ENCODE measurements around the gene FBXO24.
"Not testable (repeated sequence)": the region's sequence is repeated elsewhere in the genome, so short reads cannot be mapped to it uniquely, and the experiment has no call there.

Gene FBXO24, protein sequence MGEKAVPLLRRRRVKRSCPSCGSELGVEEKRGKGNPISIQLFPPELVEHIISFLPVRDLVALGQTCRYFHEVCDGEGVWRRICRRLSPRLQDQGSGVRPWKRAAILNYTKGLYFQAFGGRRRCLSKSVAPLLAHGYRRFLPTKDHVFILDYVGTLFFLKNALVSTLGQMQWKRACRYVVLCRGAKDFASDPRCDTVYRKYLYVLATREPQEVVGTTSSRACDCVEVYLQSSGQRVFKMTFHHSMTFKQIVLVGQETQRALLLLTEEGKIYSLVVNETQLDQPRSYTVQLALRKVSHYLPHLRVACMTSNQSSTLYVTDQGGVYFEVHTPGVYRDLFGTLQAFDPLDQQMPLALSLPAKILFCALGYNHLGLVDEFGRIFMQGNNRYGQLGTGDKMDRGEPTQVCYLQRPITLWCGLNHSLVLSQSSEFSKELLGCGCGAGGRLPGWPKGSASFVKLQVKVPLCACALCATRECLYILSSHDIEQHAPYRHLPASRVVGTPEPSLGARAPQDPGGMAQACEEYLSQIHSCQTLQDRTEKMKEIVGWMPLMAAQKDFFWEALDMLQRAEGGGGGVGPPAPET

DNA sequence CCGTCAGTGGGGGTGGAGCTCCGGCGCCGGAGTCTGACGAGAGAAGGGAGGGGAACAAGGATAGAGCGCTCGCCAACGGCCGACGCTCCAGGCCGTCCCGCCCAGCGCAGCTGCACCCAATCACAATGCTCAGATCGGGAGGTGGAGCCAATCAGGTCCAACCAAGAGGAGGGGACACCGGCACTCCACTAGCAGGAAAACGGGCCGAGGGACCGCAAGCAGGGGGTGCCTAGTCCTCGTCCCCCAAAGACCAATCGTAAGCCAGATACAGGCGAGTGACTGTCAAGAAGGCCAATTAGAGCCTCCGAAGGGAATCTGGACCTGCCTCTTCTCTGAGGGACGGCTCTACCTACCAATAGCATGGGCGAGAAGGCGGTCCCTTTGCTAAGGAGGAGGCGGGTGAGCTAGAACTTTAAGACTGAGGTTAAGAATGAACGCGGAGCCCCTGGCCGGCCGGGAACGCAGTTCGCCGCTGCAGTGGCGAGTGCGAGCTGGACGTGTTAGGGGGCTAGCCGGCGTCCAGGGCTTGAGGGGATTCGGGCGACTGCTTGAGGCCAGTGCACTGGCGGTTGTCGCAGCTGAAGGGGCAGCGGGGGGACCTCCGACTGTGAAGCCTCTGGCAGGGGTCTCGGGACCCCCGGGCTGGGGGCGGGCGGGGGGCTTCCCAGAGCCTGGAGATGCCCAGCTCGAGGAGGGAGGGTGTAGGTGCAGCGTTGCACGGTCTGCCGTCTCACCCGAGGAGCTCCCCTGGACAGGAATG is at the start of gene FBXO24:
FBXO24 (plus strand) TSS at position 63 of the 760 bp plus-strand sequence; CDS start at position 361, 298 bp downstream.
- peak; percentile 100 for DNase-seq

DNA sequence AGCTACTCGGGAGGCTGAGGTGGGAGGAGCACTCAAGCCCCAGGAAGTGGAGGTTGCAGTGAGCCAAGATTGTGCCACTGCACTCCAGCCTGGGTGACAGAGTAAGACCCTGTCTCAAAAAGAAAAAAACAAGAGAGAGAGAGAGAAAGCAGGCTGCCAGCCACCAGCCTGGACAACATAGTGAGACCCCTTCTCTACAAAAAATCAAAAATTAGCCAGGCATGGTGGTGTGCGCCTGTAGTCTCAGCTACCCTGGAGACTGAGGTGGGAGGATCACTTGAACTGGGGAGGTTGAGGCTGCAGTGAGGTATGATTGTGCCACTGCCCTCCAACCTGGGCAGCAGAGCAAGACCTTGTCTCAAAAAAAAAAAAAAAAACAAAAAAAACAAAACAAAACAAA is 49.4 kb upstream of the FBXO24 start:
- DNase-seq, result not testable (repeated sequence)

DNA sequence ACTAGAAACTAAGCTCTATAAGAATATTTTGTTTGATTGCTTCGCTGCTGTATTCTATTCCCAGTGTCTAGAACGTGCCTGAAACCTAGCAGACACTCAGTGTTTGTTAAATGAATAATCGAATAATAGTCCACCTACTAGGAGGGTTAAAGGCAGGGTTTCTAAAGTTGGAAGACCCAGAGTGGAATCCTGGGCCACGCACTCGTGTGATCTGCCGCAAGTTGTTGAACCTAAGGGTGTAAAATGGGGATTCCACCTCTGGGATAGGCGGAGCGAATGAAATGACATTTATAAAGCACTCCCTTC is 47.8 kb upstream of the FBXO24 start:
- DNase-seq, result no peak

DNA sequence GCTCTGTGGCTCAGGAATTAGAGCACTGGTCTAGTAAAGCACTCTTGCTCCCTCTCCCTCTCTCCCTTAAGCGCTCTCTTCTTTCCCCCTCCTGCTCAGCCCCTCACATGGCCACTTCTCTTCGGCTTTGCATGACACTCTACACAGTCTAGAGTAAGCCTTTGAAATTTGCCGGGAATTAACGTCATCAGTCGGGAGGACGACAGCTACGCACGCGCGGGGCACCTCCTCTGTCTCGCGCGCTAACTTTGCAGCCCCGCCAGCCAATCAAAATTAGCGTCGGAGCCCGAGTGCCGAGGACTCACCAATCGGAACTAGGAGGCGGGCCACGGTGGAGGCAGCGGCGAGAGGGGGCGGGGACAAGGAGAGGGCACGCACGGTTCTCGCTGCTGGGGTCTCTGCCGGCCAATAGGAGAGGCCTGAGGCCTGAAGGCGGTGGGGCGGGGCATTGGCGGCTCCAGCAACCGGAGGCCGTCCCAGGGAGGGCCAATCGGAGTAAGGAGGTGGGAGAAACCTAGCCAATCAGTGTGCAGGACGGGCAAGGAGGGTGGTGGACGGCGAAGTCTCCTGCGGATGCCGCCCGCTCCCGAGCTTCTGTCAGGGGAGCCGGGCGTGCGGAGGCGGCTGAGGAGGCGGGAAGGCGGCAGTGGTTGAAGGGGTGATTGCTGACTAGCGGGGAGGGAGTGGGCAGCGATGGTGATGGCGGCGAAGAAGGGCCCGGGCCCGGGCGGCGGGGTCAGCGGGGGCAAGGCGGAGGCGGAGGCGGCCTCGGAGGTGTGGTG is 47.3 kb upstream of the FBXO24 start, which contains the start of gene AGFG2:
AGFG2 (plus strand) TSS at position 550 of the 782 bp plus-strand sequence; CDS start at position 694, 144 bp downstream.
- DNase-seq, result peak; percentile 99

DNA sequence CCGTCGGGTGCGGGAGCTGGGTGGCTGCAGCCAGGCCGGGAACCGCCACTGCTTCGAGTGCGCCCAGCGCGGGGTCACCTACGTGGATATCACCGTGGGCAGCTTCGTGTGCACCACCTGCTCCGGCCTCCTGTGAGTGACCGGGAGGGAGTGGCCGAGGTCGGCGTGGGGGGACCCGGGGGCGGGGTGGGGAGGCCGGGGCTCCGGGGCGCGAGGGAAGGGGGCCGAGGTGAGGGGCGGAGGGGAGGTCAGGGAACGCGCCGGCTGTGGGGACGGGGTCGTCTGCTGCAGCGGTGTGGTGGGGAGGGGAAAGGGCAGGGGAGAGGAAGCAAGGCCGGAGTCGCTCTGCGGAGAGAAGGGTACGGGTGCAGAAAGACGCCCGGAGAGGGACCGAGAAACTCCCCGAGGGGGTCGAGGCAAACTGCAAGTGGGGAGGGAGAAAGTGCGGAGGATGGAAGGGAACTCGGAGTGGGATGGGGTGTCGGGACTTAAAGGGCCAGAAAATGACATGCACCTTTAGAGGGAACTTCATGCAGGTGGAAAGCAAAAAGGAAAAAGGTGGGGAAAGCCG is 46.6 kb upstream of the FBXO24 start:
- no peak for DNase-seq

DNA sequence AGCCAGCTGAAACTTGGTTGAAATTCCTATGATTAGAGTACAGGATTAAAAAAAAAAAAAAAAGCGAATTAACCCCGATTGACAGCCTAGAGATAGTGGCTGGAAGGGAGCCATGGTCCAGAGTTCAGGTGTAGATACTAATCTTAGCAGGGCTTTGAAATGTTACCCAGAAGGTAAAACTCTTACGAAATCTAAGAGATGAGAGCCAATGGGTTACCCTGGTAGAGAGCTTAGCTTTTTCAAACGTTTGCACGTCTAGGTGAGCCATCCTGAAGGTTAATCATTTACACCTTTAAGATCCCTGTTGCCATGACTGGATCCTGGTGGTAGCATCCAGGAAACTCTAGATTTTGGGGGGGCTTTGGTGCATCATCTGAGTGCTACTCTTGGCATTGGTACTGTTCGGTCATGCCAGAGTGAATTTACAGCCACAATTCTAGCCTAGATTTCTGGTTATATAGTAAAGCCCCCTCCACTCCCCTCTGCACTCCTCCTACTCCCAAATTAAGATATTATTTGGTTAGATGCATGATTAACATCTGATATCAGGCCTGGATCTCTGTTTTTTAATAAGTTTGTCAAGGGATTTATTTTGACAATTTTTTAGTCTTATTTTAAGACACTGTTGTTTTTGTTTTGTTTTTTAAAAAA is 45.9 kb upstream of the FBXO24 start:
- no peak for DNase-seq

DNA sequence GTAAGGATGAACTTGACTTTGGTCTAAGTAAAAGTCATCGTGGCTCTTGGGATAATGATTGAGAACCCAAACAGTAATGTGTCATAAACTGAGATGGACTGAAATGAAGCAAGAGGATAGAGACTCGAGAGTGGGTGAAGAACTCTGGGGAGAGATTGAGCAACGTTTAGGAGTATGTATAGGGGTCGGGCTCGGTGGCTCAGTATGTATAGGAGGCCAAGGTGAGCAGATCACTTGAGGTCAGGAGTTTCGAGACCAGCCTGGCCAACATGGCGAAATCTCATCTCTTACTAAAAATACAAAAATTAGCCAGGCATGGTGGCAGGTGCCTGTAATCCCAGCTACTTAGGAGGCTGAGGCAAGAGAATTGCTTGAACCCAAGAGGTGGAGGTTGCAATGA is 44.8 kb upstream of the FBXO24 start:
- DNase-seq, result not testable (repeated sequence)

DNA sequence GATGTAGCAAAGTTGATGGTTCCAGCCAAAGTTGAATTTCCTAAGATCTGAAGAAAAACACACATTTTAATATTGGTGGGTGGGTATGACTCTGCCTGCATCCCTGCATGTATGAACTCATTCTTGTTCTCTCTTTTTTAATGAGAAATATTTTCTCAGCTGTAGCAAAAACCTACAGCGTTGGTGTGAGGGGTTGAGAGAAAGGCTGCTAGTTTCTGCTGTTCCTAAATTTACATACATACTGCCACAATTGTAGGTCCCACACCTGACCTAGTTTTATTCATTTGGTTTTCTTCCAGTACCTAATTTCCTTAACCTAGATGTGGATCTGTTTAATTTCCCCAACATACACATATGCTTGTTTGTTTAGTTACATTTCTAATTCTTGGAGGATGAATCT is 42.5 kb upstream of the FBXO24 start:
- DNase-seq, result no peak

DNA sequence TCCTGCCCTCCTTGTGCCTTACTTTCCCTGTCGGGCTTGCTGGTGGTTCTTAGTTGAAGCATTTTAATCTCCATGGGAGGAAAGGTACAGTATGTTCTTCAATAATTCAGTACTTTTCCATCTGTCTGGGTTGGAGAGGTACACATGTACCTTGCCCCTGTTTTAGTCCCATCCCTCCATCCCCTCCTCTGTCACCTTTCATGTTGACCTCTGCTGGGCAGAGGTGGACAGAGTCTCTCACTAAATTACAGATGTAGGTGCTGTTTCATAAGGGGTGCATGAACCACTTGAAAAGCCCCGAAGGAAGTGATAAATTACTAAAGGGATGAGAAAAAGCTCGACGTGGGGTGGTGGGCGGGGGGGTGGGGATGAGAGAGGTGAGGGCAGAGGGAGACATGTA is 41.7 kb upstream of the FBXO24 start:
- DNase-seq, result no peak

DNA sequence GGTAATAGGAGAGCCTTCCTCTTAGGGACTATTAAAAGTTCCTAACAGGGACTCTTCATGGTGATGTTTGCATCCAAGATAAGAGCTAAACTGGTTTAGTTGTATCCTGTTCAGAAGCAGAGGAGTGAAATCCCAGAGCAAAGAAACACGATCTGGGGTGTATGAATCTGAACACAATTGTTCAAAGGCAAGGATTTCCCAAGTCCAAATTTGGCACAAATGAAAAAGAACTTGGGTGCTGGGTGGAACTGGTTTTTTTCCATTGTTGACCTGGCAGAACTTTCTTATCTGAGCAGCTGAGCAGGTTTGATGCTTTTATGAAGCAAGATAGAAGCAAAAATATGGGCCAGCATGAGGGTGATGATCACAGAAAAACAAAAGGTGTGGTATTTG is 41.2 kb upstream of the FBXO24 start:
- peak; percentile 58 for DNase-seq

DNA sequence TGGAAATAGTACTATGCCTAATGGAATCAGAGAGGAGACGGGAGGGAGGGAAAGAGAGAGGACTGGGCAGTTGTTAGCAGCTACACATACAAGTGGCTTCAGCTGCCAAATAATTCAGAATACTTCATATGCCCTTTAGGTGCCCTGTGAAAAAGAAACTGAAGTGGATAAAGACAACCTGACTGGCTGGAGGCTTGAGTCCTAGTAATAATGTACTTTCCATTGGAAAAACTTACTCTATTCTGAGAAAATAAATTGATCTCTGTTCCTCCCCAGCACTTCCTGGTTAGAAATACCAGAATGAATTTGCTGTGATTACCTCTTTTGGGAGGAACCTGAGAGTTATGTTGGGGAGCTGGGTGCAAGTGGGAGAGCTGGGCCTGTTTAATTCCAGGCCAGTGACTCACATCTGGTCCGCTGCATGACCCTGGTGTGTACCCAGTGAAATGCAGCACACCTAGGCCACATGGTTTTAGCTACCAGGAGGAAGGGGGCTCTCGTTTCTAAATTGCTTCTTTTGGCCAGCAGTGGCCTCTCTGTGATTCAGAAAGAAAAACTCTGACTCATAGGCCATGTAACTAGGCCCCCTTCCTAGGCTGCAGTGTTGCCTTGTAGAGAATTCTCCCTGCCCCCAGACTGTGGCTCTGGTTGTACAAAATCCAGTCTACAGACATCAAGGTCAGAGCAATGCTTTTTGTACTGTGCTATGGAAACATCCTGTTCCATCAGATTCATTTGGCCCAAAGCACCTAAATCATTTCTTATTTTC is 40.6 kb upstream of the FBXO24 start:
- DNase-seq, result peak; percentile 44

DNA sequence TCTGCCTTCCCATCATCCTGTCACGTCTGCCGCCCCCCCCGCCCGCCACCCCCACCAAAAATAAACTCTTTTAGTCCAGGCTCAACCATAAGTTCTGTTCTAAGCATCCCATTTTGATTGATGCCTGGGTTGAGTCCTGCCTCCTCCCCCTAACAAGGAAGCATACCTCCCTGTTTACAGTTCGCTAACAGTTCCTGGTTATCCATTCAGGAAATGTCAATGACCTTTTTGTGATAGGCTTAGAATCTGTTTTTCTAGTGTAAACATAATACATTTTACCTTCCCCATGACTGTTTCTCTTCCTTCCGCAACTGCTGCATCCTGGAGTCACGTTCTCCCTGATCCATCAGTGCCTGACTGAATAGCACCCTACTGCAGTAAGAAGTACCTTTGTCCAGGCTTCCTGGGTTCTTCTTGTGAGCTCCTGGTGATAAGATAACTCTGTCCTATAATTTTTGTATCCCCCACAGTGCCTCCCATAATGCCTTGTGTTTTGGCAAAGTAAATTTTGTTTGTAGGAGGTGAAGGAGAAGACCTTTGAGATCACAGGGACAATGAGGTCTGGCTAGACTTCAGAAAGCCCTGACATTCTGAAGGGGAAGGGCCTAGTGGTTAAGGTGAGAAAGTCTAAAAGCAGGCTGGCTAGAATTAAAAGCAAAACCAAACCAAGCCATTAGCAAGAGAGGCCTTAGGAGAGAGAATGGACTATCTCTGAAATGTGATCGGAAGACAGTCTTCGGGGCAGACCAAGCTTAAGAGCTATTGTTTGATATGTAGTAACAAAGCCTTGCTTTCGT is 39.8 kb upstream of the FBXO24 start:
- peak; percentile 88 for DNase-seq

DNA sequence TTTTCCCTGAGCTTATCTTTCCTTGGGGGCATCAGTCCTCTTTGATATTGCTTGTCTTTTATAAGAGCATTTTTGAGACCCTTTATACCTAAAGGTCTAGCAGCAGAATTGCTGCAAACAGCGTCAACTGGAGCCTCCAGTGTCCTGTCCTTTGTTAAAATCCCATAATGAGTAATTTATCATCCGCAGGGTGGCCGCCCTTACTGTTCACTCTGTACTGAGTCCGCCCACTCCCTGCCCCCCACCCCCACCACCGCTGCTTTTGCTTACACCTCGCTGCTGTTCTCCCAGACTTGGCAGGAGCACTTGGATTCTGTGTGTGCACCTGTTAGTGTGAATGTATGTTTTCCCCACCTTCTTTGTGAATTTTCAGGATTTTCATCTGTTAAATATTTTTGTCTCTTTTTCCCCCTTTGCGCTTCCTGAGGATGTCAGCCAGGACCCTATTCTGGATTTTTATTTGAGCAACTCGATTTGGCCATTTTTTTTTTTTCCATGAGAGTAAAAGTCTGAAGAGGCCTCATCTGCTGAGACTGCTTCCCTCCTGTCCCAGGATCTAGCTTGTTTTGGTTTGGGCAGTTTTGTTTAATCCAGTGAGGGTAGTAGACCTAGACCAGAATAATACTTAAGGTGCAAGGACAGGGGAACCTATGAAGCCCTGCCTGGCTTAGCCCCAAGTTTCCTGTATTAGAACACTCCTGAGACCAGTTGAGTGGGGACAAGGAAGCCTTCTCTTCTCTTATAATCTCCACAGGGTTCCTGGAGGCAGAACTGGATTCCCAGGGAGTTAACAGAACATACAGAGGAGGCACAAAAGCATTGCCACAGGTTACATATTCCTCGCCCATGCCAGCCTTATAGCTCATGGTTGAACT is 39.0 kb upstream of the FBXO24 start:
- peak; percentile 86 for DNase-seq

DNA sequence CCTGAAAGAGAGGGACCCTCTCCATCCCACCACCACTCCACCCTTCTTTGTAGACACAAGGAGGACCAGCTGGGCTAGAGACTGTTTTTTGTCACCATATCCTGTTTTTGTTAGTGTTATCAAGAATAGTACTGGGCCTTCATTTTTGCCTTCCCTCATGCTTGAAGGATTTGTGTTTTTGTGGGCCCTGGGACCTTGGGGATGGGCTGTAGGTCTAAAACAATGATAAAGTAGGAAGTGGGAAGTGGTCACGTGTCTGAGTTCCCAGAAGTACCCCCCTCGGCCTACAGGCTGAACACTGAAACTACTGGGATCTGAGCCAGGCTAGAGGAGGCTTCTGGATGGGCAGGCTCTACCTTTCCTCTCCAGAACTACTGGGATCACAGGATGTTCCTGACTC is 38.3 kb upstream of the FBXO24 start:
- DNase-seq, result peak; percentile 76

DNA sequence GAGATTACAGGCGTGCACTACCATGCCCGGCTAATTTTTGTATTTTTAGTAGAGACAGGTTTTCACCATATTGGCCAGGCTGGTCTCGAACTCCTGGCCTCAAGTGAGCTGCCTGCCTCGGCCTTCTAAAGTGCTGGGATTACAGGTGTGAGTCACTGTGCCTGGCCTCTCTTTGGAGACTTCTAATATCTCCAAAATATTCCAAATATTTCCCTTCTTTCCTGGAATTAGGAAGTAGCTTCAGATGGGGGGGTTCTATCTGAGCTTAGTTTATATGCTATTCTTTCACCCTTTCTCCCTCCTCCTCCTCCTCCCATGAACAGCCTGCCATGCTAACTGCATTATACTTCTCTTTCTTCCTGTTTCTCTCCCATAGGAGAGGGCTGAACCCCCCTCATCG is 37.7 kb upstream of the FBXO24 start:
- DNase-seq, result not testable (repeated sequence)

DNA sequence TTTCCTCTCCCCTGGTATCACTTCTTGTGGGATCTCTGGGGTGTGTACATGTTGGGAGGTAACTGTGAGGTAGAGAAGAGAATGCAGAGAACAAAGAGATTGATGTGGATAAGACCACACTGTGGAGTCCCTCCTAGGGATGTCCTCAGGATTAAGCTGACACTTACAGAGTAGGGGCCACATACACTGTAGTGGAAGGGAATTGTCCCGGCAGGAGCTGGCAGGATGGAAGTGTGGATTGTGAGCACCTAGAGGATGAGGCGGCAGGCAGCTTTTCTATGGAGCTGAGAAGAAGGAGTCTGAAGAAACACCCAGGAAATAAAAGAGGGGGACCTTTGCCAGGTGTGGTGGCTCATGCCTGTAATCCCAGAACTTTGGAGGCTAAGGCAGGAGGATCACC is 33.6 kb upstream of the FBXO24 start:
- DNase-seq, result no peak

DNA sequence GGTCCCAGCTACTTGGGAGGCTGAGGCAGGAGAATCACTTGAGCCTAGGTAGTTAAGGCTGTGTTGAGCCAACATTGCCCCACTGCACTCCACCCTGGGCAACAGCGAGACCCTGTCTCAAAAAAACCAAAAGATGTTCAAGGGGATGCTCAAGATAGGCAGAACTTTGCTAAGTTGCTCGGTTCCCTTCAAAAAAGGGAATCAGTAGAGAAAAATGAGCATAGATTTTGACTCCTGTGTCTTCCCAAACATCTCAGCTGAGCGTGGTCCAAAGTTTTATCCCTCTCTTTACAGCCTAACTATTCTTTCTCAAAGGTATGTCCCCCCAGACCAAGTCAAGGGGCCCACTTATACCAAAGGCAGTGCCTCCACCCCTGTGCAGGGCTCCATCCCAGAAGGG is 33.1 kb upstream of the FBXO24 start:
- no peak for DNase-seq

DNA sequence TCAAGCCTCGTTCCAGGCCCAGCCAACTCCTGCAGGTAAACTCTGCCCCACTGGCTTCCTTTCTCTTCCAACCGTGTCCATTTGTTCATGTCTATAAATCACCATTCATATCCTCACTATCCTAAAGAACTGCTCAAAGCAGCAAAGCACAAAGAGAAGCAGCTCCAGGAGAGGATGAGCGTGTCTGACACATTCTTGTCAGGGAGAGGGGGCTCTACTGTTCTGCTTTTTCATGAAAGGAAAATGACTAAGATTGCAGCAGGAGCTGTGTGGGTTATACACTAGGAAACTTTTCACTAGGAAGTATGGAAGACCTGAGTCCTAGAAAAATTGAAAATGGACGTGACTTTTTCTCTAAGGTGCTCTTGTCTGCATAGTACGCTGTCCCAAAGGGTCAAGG is 30.4 kb upstream of the FBXO24 start:
- DNase-seq, result no peak

DNA sequence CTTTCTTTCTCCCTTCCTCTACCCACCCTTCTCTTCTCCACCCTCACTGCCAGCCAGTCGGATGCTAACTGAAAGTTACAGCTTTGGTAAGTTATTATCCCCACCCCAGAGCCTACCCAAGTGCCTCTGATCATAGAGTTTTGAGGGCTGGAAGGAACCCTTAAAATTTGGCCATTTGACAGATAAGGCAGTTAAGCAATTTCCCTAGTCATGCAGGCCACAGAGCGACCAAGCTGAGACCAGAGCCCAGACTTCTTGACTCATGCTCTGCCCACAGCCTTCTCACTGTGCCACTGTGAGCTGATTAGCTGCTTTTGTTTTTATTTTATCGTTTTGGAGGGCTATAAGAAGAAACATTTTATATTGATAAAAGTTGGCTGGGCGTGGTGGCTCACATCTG is 29.6 kb upstream of the FBXO24 start:
- DNase-seq, result no peak

DNA sequence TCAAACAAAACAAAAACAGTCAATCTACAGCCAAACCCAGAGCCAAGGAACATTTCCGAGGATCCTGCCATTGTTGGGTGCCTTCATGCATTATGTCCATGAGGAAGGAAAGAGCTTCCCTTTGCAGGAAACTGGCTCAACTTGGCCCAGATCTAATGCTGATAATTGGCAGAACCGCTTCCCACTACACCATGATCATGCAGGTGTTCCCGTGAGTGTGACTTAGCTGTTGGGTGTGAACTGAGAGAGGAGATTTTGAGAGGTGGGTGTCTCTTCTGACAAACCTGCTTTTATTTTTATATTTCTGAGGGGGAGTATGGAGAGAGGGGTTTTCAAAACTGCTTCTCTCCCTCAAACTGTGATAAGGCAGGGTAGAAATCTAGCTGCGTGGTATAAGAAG is 27.0 kb upstream of the FBXO24 start:
- DNase-seq, result no peak
